Adrenal gland (tissue), 5 donors: ENCODE results near the gene PAQR6.

Source experiments
- POLR2A ChIP-seq, 2 donors: fragments of 450-650 bp; IDR thresholded peaks; one replicate each; pipeline ENCODE4 v1.6.1; 2017; ENCODE audit warnings: antibody characterized with exemption in 2 of 2, mild to moderate bottlenecking in 2 of 2, moderate library complexity in 1 of 2
- TF ChIP-seq, protein P1 (sequence below), 6 experiments: fragments of 450-650 bp in 4 of 6; fragments of 200-600 bp in 2 of 6; sonication (generic) in 1 of 6; IDR thresholded peaks; 1 replicate in 5 of 6; 2 replicates in 1 of 6; pipeline versions ENCODE4 v1.5.1 to v1.8.0; 2016 to 2021; ENCODE audit warnings: antibody characterized with exemption in 6 of 6, mild to moderate bottlenecking in 2 of 6, moderate library complexity in 1 of 6
- donor health status: DM: no; HTN: no; CAD: no.

GRCh38 chr1:156260896-156261295 is 13.0 kb upstream of the PAQR6 start:
- no peak for TF ChIP-seq POLR2A (IDR thresholded peaks at IDR 0.05)
- TF ChIP-seq, protein P1, sequence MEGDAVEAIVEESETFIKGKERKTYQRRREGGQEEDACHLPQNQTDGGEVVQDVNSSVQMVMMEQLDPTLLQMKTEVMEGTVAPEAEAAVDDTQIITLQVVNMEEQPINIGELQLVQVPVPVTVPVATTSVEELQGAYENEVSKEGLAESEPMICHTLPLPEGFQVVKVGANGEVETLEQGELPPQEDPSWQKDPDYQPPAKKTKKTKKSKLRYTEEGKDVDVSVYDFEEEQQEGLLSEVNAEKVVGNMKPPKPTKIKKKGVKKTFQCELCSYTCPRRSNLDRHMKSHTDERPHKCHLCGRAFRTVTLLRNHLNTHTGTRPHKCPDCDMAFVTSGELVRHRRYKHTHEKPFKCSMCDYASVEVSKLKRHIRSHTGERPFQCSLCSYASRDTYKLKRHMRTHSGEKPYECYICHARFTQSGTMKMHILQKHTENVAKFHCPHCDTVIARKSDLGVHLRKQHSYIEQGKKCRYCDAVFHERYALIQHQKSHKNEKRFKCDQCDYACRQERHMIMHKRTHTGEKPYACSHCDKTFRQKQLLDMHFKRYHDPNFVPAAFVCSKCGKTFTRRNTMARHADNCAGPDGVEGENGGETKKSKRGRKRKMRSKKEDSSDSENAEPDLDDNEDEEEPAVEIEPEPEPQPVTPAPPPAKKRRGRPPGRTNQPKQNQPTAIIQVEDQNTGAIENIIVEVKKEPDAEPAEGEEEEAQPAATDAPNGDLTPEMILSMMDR (IDR thresholded peaks at IDR 0.05): no peak
